WTC11 (cell line): ENCODE data around the gene CD8A.

Source experiments
- CTCF ChIP-seq: fragments of 200-600 bp; IDR thresholded peaks from 2 replicates; pipeline ENCODE4 v1.8.0; 2022; ENCODE audit warnings: antibody characterized with exemption
- ELF4 ChIP-seq: sonication (generic); formaldehyde crosslinking; IDR thresholded peaks from 2 replicates; pipeline ENCODE4 v1.8.1; 2022; ENCODE audit warnings: low read depth, mild to moderate bottlenecking, moderate library complexity, missing genetic modification reagents
- FOXP4 ChIP-seq: sonication (generic); formaldehyde crosslinking; IDR thresholded peaks from 2 replicates; pipeline ENCODE4 v1.8.0; 2022; ENCODE audit warnings: mild to moderate bottlenecking, missing genetic modification reagents
- MAX ChIP-seq: sonication (generic); formaldehyde crosslinking; IDR thresholded peaks from 2 replicates; pipeline ENCODE4 v1.8.0; 2022; ENCODE audit warnings: mild to moderate bottlenecking, missing genetic modification reagents
- OVOL2 ChIP-seq: fragments of 250-450 bp; sonication (Bioruptor Pico); IDR thresholded peaks from 2 replicates; pipeline ENCODE4 v1.9.0; 2021; ENCODE audit warnings: mild to moderate bottlenecking, borderline replicate concordance
- RELA ChIP-seq: sonication (generic); formaldehyde crosslinking; IDR thresholded peaks from 2 replicates; pipeline ENCODE4 v1.8.1; 2022; ENCODE audit warnings: missing genetic modification reagents, mild to moderate bottlenecking, borderline replicate concordance
- SMAD4 ChIP-seq: sonication (generic); formaldehyde crosslinking; IDR thresholded peaks from 2 replicates; pipeline ENCODE4 v1.8.0; 2022; ENCODE audit warnings: mild to moderate bottlenecking, missing genetic modification reagents
- SP1 ChIP-seq: sonication (generic); formaldehyde crosslinking; conservative IDR thresholded peaks from 2 replicates; pipeline ENCODE4 v1.8.1; 2022; ENCODE audit warnings: missing genetic modification reagents
- STAT6 ChIP-seq: sonication (generic); formaldehyde crosslinking; conservative IDR thresholded peaks from 2 replicates; pipeline ENCODE4 v1.8.1; 2023; ENCODE audit warnings: mild to moderate bottlenecking, low read depth, missing genetic modification reagents, moderate library complexity
- ZNF281 ChIP-seq: sonication (generic); formaldehyde crosslinking; IDR thresholded peaks from 2 replicates; pipeline ENCODE4 v1.8.0; 2023; ENCODE audit warnings: mild to moderate bottlenecking, missing genetic modification reagents

- no peak for TF ChIP-seq FOXP4
- TF ChIP-seq CTCF = no peak
- no peak for TF ChIP-seq STAT6
- TF ChIP-seq SP1 (CRISPR knock-in tag) = no peak
- TF ChIP-seq SMAD4 (CRISPR knock-in tag) = no peak
- no peak for TF ChIP-seq RELA (CRISPR knock-in tag)
- TF ChIP-seq MAX = peak; percentile 68
- TF ChIP-seq OVOL2 = no peak
- no peak for TF ChIP-seq ELF4
- no peak for TF ChIP-seq ZNF281 (CRISPR knock-in tag)
Observed at GRCh38 chr2:86791573-86791972, 860 bp upstream of the CD8A start.
